GM10266 (cell line): ENCODE results near the gene PBXIP1.

ENCODE experiments used
- DNase-seq: peaks from one replicate; pipeline ENCODE4 v3.0.0; 2012; ENCODE audit errors: extremely low spot score
- CTCF ChIP-seq: IDR thresholded peaks from 2 replicates; pipeline ENCODE4 v1.5.1; 2012; ENCODE audit warnings: mild to moderate bottlenecking, low read depth; ENCODE audit not compliant: control insufficient read depth, insufficient read depth; ENCODE audit errors: missing control alignments

Gene PBXIP1

GRCh38 chr1:154972517-154973343 is 16.8 kb upstream of the PBXIP1 start:
- no peak for TF ChIP-seq CTCF
- no peak for DNase-seq

- no peak for DNase-seq
- TF ChIP-seq CTCF: no peak
These were observed 16.3 kb upstream of the PBXIP1 start for GRCh38 chr1:154972213-154972516.

- no peak for TF ChIP-seq CTCF
- no peak for DNase-seq
These were observed 15.6 kb upstream of the PBXIP1 start for GRCh38 chr1:154971341-154971998.

GRCh38 chr1:154970631-154971340 is 14.9 kb upstream of the PBXIP1 start, which contains the start of gene SHC1:
Gene SHC1 (minus strand): TSS chr1:154970747. CDS start chr1:154970526, 221 bp downstream.
- peak; percentile 80 for DNase-seq
- TF ChIP-seq CTCF: no peak

GRCh38 chr1:154969860-154970452 is 14.1 kb upstream of the PBXIP1 start:
- no peak for TF ChIP-seq CTCF
- no peak for DNase-seq

GRCh38 chr1:154969246-154969645 is 13.3 kb upstream of the PBXIP1 start:
- no peak for DNase-seq
- no peak for TF ChIP-seq CTCF
